GM10248 (cell line): ENCODE data around the gene COPZ2.
"Not testable (repeated sequence)": the region's sequence is repeated elsewhere in the genome, so short reads cannot be mapped to it uniquely, and the experiment has no call there.

Source experiments
- CTCF ChIA-PET: fragments of 300-600 bp; sonication (Branson Sonifier 250); formaldehyde crosslinking; extraction: SDS; loops from one replicate; lab custom pipeline; 2021; ENCODE audit warnings: antibody characterized with exemption; lab: Yijun Ruan, JAX
- POLR2A ChIA-PET: fragments of 350-650 bp; sonication (Branson Sonifier 250); formaldehyde crosslinking; extraction: SDS; loops from one replicate; lab custom pipeline; 2020; ENCODE audit warnings: antibody characterized with exemption; lab: Yijun Ruan, JAX
- DNase-seq: peaks from one replicate; pipeline ENCODE4 v3.0.0; 2012; ENCODE audit errors: extremely low spot score
- CTCF ChIP-seq: IDR thresholded peaks from 2 replicates; pipeline ENCODE4 v1.5.1; 2012; ENCODE audit warnings: mild to moderate bottlenecking, low read depth; ENCODE audit errors: extremely low read depth, missing control alignments, control extremely low read depth

The COPZ2 gene

GRCh38 chr17:48022901-48023300, 14.7 kb downstream of the COPZ2 start:
- CTCF ChIA-PET = interaction anchor here (14.2 kb wide), 1 partner anchor 50 kb away, joined by 305 read pairs; the partner anchor contains the start of gene CDK5RAP3
- DNase-seq = no peak
- TF ChIP-seq CTCF = no peak
- POLR2A ChIA-PET = no interaction called here

GRCh38 chr17:48021934-48022333, 15.7 kb downstream of the COPZ2 start:
- CTCF ChIA-PET = interaction anchor here (2.5 to 14.2 kb wide), 4 partner anchors 49 to 179 kb away, joined by 12 to 305 read pairs (median 88); partner anchors contain the start of genes CDK5RAP3 and SCRN2
- POLR2A ChIA-PET = no interaction called here
- no peak for DNase-seq
- no peak for TF ChIP-seq CTCF

GRCh38 chr17:48017817-48018158, 19.8 kb downstream of the COPZ2 start:
- ChIA-PET CTCF (interaction anchor here (0.6 to 14.2 kb wide), 33 partner anchors 8 to 600 kb away, joined by 3 to 305 read pairs (median 5); partner anchors contain the start of genes CDK5RAP3, HOXB5, PNPO and SCRN2), POLR2A (interaction anchor here (0.5 to 1.1 kb wide), 3 partner anchors 32 to 67 kb away, joined by 3 to 5 read pairs (median 3); no protein-coding TSS in a partner anchor)
- not testable (repeated sequence) for DNase-seq

GRCh38 chr17:48016112-48016511, 21.5 kb downstream of the COPZ2 start:
- TF ChIP-seq CTCF = no peak
- no peak for DNase-seq
- ChIA-PET POLR2A (no interaction called here), CTCF (interaction anchor here (9.6 to 14.2 kb wide), 4 partner anchors 17 to 173 kb away, joined by 78 to 305 read pairs (median 121); partner anchors contain the start of genes CDK5RAP3 and SCRN2)

GRCh38 chr17:48014595-48015111, 22.9 kb downstream of the COPZ2 start:
- ChIA-PET POLR2A (no interaction called here), CTCF (interaction anchor here (1.0 to 14.2 kb wide), 8 partner anchors 11 to 172 kb away, joined by 3 to 305 read pairs (median 48); partner anchors contain the start of genes CDK5RAP3, PRR15L and SCRN2)

GRCh38 chr17:48013876-48014594, 23.6 kb downstream of the COPZ2 start:
- ChIA-PET CTCF (interaction anchor here (0.9 to 14.2 kb wide), 9 partner anchors 12 to 171 kb away, joined by 3 to 305 read pairs (median 19); partner anchors contain the start of genes CDK5RAP3, PRR15L and SCRN2), POLR2A (no interaction called here)
- DNase-seq = no peak
- no peak for TF ChIP-seq CTCF

More at GRCh38 chr17:48014595-48015111, 22.9 kb downstream of the COPZ2 start:
- TF ChIP-seq CTCF = no peak
- DNase-seq = no peak
